GM12878 (cell line): Measurements from ENCODE around the gene B3GALT4. TPM values are rescaled to one million over a fixed set of nuclear protein-coding genes. Genes with fewer than 3 reads are reported as not detected.

Experiments
- ATAC-seq: fragments of 200-7000 bp; cut with Tn5 transposase; 3 replicates; pipeline ENCODE4 v1.9.1; 2020; ENCODE audit warnings: mild to moderate bottlenecking, moderate library complexity
- BruUV-seq: library from RNA; stranded (reverse); fragments of 400-500 nt; replicated peaks from 2 replicates; lab custom pipeline; 2021; lab: Mats Ljungman, UMichigan
- CTCF ChIA-PET: fragments of 300-600 bp; sonication (Branson Sonifier 250); formaldehyde crosslinking; extraction: SDS; loops from one replicate; lab custom pipeline; 2021; ENCODE audit warnings: inconsistent platforms; lab: Yijun Ruan, JAX
- POLR2A ChIA-PET: fragments of 350-600 bp; formaldehyde crosslinking; extraction: SDS; loops from one replicate; lab custom pipeline; 2021; ENCODE audit warnings: inconsistent platforms; lab: Charles Lee
- RAD21 ChIA-PET: fragments of 300-600 bp; sonication (Branson Sonifier 250); formaldehyde crosslinking; loops from one replicate; lab custom pipeline; 2023; ENCODE audit warnings: antibody characterized with exemption; ENCODE audit not compliant: unreplicated experiment; lab: Charles Lee
- SMC1A ChIA-PET: fragments of 300-600 bp; sonication (Branson Sonifier 250); formaldehyde crosslinking; loops from one replicate; lab custom pipeline; 2023; ENCODE audit not compliant: unreplicated experiment, uncharacterized antibody; lab: Charles Lee
- DNase-seq: peaks from one replicate; pipeline ENCODE4 v3.0.0-alpha.2; 2011; ENCODE audit warnings: low read depth, low spot score
- FAIRE-seq: peaks from 3 replicates; lab custom pipeline; 2011; peaks lifted over from hg19 to GRCh38; lab: Jason Lieb, UNC
- H2AFZ ChIP-seq: 2 replicates; pipeline ENCODE4 v1.6.0; 2011; ENCODE audit warnings: low read depth, low read length, control low read depth; ENCODE audit not compliant: control insufficient read depth
- H3K27ac ChIP-seq: 2 replicates; pipeline ENCODE4 v1.5.1; 2011; ENCODE audit warnings: control low read depth; ENCODE audit not compliant: control insufficient read depth, insufficient read depth
- H3K27me3 ChIP-seq, 2 experiments: replicated peaks in 1 of 2; 2 replicates each; pipeline versions ENCODE4 v1.6.0 to v1.6.1; 2011; ENCODE audit warnings: low read length in 1 of 2; ENCODE audit not compliant: control insufficient read depth in 2 of 2, insufficient read depth in 2 of 2
- H3K36me3 ChIP-seq, 2 experiments: 2 replicates each; pipeline ENCODE4 v1.5.1; 2011; ENCODE audit warnings: low read length in 1 of 2; ENCODE audit not compliant: control insufficient read depth in 2 of 2, insufficient read depth in 2 of 2
- H3K4me1 ChIP-seq: 2 replicates; pipeline ENCODE4 v1.6.1; 2011; ENCODE audit warnings: mild to moderate bottlenecking, low read length, moderate library complexity, mixed read lengths; ENCODE audit not compliant: control insufficient read depth, insufficient read depth
- H3K4me2 ChIP-seq: 2 replicates; pipeline ENCODE4 v1.6.0; 2011; ENCODE audit warnings: control low read depth; ENCODE audit not compliant: control insufficient read depth, insufficient read depth
- H3K4me3 ChIP-seq: fragments of 200-600 bp; sonication (generic); 2 replicates; pipeline ENCODE4 v1.5.1; 2016
- H3K79me2 ChIP-seq: 2 replicates; pipeline ENCODE4 v1.6.0; 2011; ENCODE audit warnings: low read length; ENCODE audit not compliant: control insufficient read depth, insufficient read depth
- H3K9ac ChIP-seq: 2 replicates; pipeline ENCODE4 v1.8.0; 2011; ENCODE audit warnings: low read length, control low read depth, mixed read lengths; ENCODE audit not compliant: control insufficient read depth, insufficient read depth
- H3K9me3 ChIP-seq: replicated peaks from 3 replicates; pipeline ENCODE4 v1.5.1; 2011; ENCODE audit warnings: mild to moderate bottlenecking, low read length; ENCODE audit not compliant: control insufficient read depth, insufficient read depth
- H4K20me1 ChIP-seq: 2 replicates; pipeline ENCODE4 v1.6.0; 2011; ENCODE audit not compliant: control insufficient read depth, insufficient read depth
- POLR2A ChIP-seq: IDR thresholded peaks from 2 replicates; pipeline ENCODE4 v1.6.1; 2011; ENCODE audit warnings: low read depth, mild to moderate bottlenecking, low read length
- RFX5 ChIP-seq: IDR thresholded peaks from 2 replicates; pipeline ENCODE4 v1.6.1; 2011; ENCODE audit warnings: low read depth, low read length, improper control_type of control experiment
- SIN3A ChIP-seq: IDR thresholded peaks from 2 replicates; pipeline ENCODE4 v1.6.1; 2012; ENCODE audit warnings: low read depth, low read length, improper control_type of control experiment
- WGBS: methylation state at CpG from one replicate; pipeline ENCODE4 v1.1.6; 2016; ENCODE audit warnings: low lambda C conversion rate; ENCODE audit not compliant: insufficient replicate concordance, insufficient coverage; ENCODE audit errors: missing lambda C conversion rate; 5-methylcytosine and 5-hydroxymethylcytosine counted together
- in situ Hi-C: fragments of 300-500 bp; cut with MboI; formaldehyde crosslinking; loops from 9 replicates; pipeline ENCODE4 v1.14.3; 2018; ENCODE audit warnings: mixed read lengths
- intact Hi-C: fragments of 100-400 bp; cut with micrococcal nuclease; formaldehyde crosslinking; loops from one replicate; pipeline ENCODE4 v1.14.2; 2022; ENCODE audit not compliant: unreplicated experiment
- polyA plus RNA-seq, 11 experiments: library from polyadenylated mRNA; depleted of rRNA in 4 of 11; unstranded in 6 of 11; stranded (reverse) in 5 of 11; fragments of >200 nt; fragmentation: Nextera tagmentation in 4 of 11; fragmentation: Illumina TruSeq in 1 of 11; extraction: Ambion mirVana in 4 of 11; extraction: Trizol in 1 of 11; gene quantifications; 1 replicate in 1 of 11; 2 replicates in 10 of 11; pipeline versions ENCODE4 v1.2.1 to v1.2.3, GENCODE V29; 2011 to 2016; ENCODE audit warnings: inconsistent platforms in 2 of 11, missing spikeins in 2 of 11, low read depth in 1 of 11
- total RNA-seq, 4 experiments: library from RNA; depleted of rRNA in 3 of 4; stranded (reverse); fragments of >200 nt in 3 of 4; fragmentation: Illumina TruSeq in 1 of 4; extraction: Trizol in 1 of 4; gene quantifications; 2 replicates each; pipeline versions ENCODE4 v1.2.1 to v1.2.3, GENCODE V29; 2013 to 2021
- TF ChIP-seq, protein P1 (sequence below): fragments of 450-650 bp; IDR thresholded peaks from 2 replicates; pipeline ENCODE4 v1.6.1; 2017; ENCODE audit warnings: low read depth, mild to moderate bottlenecking, moderate library complexity
- TF ChIP-seq, protein P2 (sequence below): fragments of 450-650 bp; IDR thresholded peaks from 2 replicates; pipeline ENCODE4 v1.6.1; 2016; ENCODE audit warnings: mild to moderate bottlenecking

B3GALT4 gene
- total and polyA plus RNA-seq, 10 of the 15 experiments (the other 5 are each of a cell fraction or from before 2014, with no cell fraction given): 0.27 to 8.2 (median 2.6) TPM

DNA sequence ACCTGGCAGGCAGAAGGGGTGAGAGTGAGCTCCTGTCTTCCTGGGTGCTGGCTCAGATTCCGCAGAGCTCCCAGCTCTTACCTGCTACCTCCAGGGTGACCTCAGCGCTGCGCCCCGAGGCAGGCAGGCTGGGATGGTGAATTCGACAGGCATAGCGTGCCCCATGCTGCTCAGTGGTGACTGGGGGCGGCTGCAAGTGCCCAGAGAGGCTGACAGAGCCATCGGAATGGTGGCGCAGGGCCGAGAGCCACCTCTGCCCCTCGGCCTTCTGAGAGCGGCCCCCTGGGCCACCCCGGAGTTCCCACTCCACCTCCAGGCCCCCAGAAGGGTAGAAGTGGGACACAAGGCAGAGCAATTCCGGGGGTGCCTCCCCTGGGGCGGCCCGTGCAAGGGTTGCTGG, 27.3 kb downstream of the B3GALT4 start (continued):
- TF ChIP-seq, protein P1, sequence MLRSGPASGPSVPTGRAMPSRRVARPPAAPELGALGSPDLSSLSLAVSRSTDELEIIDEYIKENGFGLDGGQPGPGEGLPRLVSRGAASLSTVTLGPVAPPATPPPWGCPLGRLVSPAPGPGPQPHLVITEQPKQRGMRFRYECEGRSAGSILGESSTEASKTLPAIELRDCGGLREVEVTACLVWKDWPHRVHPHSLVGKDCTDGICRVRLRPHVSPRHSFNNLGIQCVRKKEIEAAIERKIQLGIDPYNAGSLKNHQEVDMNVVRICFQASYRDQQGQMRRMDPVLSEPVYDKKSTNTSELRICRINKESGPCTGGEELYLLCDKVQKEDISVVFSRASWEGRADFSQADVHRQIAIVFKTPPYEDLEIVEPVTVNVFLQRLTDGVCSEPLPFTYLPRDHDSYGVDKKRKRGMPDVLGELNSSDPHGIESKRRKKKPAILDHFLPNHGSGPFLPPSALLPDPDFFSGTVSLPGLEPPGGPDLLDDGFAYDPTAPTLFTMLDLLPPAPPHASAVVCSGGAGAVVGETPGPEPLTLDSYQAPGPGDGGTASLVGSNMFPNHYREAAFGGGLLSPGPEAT: no peak
- TF ChIP-seq, protein P2, sequence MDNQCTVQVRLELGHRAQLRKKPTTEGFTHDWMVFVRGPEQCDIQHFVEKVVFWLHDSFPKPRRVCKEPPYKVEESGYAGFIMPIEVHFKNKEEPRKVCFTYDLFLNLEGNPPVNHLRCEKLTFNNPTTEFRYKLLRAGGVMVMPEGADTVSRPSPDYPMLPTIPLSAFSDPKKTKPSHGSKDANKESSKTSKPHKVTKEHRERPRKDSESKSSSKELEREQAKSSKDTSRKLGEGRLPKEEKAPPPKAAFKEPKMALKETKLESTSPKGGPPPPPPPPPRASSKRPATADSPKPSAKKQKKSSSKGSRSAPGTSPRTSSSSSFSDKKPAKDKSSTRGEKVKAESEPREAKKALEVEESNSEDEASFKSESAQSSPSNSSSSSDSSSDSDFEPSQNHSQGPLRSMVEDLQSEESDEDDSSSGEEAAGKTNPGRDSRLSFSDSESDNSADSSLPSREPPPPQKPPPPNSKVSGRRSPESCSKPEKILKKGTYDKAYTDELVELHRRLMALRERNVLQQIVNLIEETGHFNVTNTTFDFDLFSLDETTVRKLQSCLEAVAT: no peak
- TF ChIP-seq RFX5: no peak
- TF ChIP-seq, all 136 proteins: peak for 0

DNA sequence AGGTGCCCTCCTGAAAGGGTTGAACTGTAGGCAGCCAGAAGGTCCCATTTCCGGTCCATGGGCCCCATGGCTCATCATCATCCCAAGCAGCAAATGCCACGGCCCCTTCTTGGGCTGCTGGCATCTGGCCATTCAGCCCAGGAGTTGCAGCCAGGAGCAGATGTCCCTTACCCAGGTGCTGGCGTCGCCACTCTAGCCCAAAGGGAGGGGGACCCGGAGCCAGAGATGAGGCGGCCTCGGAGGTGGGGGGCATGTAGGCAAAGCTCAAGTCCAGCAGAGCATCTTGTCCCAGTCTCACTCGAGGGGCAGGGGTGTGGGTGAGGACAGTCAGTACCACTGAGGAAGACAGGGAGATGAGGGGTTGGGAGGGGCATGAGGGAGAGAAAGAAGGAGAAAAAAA, 28.1 kb downstream of the B3GALT4 start:
- peaks cover 5% of the 10 kb centered on the region; the same call in 1 of the 2 replicates for H4K20me1 ChIP-seq
- SMC1A ChIA-PET: interaction anchor here (0.6 kb wide), 1 partner anchor 27 kb away, joined by 3 read pairs; no protein-coding TSS in a partner anchor
- DNase-seq: no peak
- H3K27ac ChIP-seq: no peak overlapping the region
- H3K9ac ChIP-seq: no peak overlapping the region
- in situ Hi-C loops: no loop called here
- 0 out of 2 replicates have a peak, but pooled peaks have one; percentile 17 for TF ChIP-seq POLR2A
- no peak for TF ChIP-seq SIN3A
- TF ChIP-seq, all 136 proteins: peak for 1
- H3K79me2 ChIP-seq: peaks cover 23% of the 10 kb centered on the region
- RAD21 ChIA-PET: no interaction called here
- FAIRE-seq (no peak), ATAC-seq (no peak)
- no peaks in the 10 kb centered on the region for H3K9me3 ChIP-seq
- no peak overlapping the region for H3K4me3 ChIP-seq
- intact Hi-C loops: no loop called here
- POLR2A ChIA-PET: no interaction called here
- no TSS peak for BruUV-seq
- no peak overlapping the region for H3K4me2 ChIP-seq
- H3K4me1 ChIP-seq: peaks cover 1% of the 10 kb centered on the region; the same call in 1 of the 2 replicates
- no peak overlapping the region for H2AFZ ChIP-seq
- peaks cover 19 to 24% of the 10 kb centered on the region in 2 experiments for H3K36me3 ChIP-seq
- CTCF ChIA-PET: no interaction called here
- WGBS: 83% methylated on average over 8 of the region's 8 CpGs
- no peaks in the 10 kb centered on the region for H3K27me3 ChIP-seq
